ENCODE data around the gene CCDC9. TPM values are rescaled to one million over a fixed set of nuclear protein-coding genes. Genes with fewer than 3 reads are reported as not detected.
A peak's percentile ranks its signal among the peaks of the same experiment; 100 is the strongest.

CCDC9 gene
- total and polyA plus RNA-seq, 2 of the 13 experiments (the other 11 are each of a cell fraction or from before 2014, with no cell fraction given) = 2.9 to 6.3 TPM

DNA sequence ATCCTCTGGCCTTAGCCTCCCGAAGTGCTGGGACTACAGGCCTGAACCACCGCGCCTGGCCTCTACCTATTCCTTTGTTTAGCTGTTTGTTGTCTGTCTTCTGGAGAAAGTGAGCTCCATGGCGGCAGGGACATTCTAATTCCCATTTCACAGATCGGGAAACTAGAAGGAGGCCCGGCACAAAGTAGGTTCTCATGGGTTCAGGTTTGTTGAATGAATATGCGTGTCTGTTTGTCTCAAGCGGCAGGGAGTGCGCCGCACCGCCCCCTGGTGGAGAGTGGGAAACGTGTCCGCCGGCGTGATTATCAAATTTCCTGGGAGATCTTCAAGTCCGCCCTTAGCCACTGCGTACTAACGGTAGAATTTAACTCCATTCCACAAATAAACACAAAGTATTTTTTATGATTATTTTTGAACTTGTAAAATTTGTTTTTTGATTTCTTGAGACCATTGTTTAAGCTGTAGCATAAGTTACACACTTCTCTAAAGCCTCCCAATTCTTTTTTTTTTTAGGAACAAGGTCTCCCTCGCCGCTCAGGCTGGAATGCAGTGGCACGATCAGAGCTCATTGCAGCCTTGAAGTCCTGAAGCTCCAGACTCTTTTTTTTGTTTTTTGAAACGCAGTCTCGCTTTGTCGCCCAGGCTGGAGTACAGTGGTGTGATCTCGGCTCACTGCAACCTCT, 8.9 kb upstream of the CCDC9 start (continued):
- TF ChIP-seq, protein P1, sequence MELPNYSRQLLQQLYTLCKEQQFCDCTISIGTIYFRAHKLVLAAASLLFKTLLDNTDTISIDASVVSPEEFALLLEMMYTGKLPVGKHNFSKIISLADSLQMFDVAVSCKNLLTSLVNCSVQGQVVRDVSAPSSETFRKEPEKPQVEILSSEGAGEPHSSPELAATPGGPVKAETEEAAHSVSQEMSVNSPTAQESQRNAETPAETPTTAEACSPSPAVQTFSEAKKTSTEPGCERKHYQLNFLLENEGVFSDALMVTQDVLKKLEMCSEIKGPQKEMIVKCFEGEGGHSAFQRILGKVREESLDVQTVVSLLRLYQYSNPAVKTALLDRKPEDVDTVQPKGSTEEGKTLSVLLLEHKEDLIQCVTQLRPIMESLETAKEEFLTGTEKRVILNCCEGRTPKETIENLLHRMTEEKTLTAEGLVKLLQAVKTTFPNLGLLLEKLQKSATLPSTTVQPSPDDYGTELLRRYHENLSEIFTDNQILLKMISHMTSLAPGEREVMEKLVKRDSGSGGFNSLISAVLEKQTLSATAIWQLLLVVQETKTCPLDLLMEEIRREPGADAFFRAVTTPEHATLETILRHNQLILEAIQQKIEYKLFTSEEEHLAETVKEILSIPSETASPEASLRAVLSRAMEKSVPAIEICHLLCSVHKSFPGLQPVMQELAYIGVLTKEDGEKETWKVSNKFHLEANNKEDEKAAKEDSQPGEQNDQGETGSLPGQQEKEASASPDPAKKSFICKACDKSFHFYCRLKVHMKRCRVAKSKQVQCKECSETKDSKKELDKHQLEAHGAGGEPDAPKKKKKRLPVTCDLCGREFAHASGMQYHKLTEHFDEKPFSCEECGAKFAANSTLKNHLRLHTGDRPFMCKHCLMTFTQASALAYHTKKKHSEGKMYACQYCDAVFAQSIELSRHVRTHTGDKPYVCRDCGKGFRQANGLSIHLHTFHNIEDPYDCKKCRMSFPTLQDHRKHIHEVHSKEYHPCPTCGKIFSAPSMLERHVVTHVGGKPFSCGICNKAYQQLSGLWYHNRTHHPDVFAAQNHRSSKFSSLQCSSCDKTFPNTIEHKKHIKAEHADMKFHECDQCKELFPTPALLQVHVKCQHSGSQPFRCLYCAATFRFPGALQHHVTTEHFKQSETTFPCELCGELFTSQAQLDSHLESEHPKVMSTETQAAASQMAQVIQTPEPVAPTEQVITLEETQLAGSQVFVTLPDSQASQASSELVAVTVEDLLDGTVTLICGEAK (IDR thresholded peaks at IDR 0.05) = no peak
- TF ChIP-seq, protein P1 (CRISPR knock-in tag; IDR thresholded peaks at IDR 0.05) = no peak
- TF ChIP-seq, protein P2, sequence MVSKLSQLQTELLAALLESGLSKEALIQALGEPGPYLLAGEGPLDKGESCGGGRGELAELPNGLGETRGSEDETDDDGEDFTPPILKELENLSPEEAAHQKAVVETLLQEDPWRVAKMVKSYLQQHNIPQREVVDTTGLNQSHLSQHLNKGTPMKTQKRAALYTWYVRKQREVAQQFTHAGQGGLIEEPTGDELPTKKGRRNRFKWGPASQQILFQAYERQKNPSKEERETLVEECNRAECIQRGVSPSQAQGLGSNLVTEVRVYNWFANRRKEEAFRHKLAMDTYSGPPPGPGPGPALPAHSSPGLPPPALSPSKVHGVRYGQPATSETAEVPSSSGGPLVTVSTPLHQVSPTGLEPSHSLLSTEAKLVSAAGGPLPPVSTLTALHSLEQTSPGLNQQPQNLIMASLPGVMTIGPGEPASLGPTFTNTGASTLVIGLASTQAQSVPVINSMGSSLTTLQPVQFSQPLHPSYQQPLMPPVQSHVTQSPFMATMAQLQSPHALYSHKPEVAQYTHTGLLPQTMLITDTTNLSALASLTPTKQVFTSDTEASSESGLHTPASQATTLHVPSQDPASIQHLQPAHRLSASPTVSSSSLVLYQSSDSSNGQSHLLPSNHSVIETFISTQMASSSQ (IDR thresholded peaks at IDR 0.05; ENCODE audit: low read depth) = no peak
- TF ChIP-seq, protein P2 (CRISPR knock-in tag; IDR thresholded peaks at IDR 0.05; ENCODE audit: borderline replicate concordance) = no peak
- TF ChIP-seq CCDC6 (CRISPR knock-in tag; IDR thresholded peaks at IDR 0.05) = no peak
- no peak for TF ChIP-seq BCL6 (CRISPR knock-in tag; IDR thresholded peaks at IDR 0.05)
- TF ChIP-seq, protein P3, sequence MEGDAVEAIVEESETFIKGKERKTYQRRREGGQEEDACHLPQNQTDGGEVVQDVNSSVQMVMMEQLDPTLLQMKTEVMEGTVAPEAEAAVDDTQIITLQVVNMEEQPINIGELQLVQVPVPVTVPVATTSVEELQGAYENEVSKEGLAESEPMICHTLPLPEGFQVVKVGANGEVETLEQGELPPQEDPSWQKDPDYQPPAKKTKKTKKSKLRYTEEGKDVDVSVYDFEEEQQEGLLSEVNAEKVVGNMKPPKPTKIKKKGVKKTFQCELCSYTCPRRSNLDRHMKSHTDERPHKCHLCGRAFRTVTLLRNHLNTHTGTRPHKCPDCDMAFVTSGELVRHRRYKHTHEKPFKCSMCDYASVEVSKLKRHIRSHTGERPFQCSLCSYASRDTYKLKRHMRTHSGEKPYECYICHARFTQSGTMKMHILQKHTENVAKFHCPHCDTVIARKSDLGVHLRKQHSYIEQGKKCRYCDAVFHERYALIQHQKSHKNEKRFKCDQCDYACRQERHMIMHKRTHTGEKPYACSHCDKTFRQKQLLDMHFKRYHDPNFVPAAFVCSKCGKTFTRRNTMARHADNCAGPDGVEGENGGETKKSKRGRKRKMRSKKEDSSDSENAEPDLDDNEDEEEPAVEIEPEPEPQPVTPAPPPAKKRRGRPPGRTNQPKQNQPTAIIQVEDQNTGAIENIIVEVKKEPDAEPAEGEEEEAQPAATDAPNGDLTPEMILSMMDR (CRISPR knock-in tag; IDR thresholded peaks at IDR 0.05) = peak; percentile 79
- TF ChIP-seq, protein P4, sequence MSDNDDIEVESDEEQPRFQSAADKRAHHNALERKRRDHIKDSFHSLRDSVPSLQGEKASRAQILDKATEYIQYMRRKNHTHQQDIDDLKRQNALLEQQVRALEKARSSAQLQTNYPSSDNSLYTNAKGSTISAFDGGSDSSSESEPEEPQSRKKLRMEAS (IDR thresholded peaks at IDR 0.05) = peak; percentile 62
- TF ChIP-seq, protein P5, sequence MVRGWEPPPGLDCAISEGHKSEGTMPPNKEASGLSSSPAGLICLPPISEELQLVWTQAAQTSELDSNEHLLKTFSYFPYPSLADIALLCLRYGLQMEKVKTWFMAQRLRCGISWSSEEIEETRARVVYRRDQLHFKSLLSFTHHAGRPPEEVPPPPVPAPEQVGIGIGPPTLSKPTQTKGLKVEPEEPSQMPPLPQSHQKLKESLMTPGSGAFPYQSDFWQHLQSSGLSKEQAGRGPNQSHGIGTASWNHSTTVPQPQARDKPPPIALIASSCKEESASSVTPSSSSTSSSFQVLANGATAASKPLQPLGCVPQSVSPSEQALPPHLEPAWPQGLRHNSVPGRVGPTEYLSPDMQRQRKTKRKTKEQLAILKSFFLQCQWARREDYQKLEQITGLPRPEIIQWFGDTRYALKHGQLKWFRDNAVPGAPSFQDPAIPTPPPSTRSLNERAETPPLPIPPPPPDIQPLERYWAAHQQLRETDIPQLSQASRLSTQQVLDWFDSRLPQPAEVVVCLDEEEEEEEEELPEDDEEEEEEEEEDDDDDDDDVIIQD (CRISPR knock-in tag; IDR thresholded peaks at IDR 0.05; ENCODE audit: low read depth) = no peak
- TF ChIP-seq, protein P6, sequence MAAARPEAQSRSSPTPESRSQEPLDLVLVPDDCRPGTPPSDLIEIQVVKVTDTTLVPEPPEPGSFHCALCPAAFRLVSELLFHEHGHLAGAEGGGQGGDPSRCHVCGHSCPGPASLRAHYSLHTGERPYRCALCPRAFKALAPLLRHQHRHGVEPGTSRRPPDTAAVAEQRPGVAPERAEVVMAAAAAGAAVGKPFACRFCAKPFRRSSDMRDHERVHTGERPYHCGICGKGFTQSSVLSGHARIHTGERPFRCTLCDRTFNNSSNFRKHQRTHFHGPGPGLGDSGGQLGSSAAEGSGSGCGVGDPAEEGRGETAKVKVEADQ (CRISPR knock-in tag; IDR thresholded peaks at IDR 0.05; ENCODE audit: borderline replicate concordance) = 0 out of 2 replicates have a peak, but pooled peaks have one; percentile 65
- no peak for TF ChIP-seq ZNF772 (CRISPR knock-in tag; IDR thresholded peaks at IDR 0.05)
